HG03175 (cell line): Measurements from ENCODE around the gene ZNF331.

Experiments
- ATAC-seq: cut with Tn5 transposase; IDR thresholded peaks from one replicate; pipeline ENCODE4 v1.9.1; 2021; ENCODE audit warnings: mild to moderate bottlenecking, moderate library complexity; ENCODE audit not compliant: unreplicated experiment

ZNF331 gene

DNA sequence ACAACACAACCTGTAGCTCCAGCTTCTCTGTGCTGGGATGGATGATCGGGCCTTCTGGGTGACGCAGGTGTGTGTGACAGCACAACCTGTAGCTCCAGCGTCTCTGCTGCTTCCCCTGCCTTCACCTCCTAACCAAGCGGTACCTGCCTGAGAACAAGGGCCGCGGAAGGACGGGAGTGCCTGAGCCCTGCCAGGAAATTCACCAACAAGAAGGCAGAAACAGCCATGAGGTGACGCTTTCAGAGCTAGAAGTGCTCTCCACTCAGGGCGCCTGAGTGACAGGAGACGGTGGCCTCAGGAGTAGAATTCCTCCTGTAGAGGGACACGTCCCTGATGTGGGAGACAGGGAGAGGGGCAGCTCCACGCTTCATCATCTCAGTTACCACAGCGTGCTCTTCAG, 17.4 kb downstream of the ZNF331 start:
- no peak for ATAC-seq

DNA sequence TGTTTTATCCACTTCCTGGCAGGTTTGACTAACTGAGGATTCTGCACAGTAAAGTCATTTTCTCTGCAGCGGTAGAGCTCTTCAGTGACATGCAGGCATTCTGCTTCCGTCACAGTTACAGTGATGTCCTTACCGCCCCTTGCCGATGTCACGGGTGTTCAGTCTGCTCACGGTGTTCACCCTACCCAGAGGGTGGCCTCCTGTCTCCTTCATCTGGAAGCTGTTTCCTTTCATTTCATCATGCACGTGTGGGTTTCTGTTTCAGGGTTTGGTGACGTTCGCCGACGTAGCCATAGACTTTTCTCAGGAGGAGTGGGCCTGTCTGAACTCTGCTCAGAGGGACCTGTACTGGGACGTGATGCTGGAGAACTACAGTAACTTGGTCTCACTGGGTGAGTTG, 33.4 kb downstream of the ZNF331 start:
- ATAC-seq, result no peak

DNA sequence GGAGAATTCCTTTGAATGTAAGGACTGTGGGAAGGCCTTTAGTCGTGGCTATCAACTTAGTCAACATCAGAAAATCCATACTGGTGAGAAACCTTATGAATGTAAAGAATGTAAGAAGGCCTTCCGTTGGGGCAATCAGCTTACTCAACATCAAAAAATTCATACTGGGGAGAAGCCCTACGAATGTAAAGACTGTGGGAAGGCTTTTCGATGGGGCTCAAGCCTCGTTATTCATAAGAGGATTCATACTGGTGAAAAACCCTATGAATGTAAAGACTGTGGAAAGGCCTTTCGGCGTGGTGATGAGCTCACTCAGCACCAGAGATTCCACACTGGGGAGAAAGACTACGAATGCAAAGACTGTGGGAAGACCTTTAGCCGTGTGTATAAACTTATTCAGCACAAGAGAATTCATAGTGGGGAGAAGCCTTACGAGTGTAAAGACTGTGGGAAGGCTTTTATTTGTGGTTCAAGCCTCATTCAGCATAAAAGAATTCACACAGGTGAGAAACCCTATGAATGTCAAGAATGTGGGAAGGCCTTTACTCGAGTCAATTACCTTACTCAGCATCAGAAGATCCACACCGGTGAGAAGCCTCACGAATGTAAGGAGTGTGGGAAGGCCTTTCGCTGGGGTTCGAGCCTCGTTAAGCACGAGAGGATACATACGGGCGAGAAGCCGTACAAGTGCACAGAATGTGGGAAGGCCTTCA, 39.2 kb downstream of the ZNF331 start:
- ATAC-seq, result no peak

DNA sequence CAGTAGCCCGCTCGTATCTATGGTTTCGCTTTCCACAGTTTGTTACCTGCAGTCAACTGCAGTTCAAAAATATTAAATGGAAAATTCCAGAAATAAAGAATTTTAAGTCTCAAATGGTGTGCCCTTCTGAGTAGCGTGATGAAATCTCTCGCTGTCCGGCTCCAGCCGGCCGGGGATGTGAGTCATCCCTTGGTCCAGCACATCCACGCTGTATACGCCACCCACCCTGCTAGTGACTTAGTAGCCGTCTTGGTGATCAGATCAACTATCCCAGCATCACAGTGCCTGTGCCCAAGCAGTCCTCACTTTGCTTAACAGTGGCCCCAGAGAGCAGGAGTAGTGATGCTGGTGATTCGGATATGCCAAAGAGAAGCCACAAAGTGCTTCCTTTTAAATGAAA, 40.0 kb downstream of the ZNF331 start:
- no peak for ATAC-seq

DNA sequence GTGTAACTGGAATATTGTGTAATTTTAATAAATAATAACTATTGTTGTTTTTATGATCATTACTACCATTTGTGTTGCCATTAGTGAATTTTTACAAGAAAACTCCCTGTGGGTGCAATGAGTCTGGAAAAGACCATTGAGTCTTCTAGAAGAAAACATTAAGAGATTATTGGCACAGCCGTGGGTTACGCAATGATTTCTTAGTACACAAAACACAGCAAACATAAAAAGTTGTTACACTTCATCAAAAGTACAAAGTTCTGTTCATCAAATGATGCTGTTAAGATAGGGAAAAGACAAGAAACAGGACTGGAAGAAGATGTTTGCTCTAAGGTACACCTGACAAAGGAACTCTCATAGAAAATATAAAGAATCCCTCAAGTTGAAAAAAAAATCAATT, 41.6 kb downstream of the ZNF331 start:
- ATAC-seq, result no peak

DNA sequence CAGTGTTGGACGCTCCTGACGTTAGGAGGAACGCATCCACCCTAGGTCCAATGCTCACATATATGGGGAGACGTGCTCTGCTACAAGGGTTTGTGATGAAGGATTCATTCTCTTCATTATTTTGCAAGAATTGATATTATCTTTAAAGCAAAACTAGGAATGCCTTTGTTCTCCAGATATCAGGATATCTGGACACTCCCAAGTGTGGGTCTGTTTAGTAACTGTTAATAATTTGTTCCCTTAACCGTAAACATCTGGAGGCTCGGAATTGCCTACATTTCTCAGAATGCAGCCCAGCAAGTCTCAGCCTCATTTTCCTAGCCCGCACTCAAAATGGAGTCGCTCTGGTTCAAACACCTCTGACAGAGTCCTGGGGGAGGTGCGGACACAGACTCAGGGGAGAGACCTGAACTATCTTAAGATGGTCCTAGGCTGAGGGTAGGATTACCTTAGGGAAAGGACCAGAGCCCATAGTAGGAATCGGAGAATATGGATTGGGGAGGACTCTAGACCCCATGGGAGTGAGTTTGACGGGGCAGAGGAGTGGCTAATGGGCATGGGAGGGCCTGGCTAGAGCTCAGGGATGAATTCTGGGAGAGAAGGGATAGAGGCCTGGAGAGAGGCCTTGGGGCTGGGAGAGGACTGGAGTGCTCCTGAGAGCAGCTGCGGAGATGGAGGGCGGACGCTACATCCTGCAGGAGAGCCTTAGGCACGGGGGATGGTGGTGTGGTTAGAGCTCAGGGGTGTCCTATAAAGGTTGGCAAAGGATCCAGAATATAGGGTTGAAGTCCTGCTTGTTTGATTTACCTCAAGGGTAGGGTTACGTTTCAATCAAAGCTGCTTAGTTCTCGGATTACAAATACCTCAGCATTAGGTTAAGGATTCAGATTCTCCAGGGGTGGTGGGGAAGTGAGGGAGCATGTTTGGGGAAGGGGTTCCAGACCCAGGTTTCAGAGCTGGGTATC, 43.2 kb downstream of the ZNF331 start:
- no peak for ATAC-seq

DNA sequence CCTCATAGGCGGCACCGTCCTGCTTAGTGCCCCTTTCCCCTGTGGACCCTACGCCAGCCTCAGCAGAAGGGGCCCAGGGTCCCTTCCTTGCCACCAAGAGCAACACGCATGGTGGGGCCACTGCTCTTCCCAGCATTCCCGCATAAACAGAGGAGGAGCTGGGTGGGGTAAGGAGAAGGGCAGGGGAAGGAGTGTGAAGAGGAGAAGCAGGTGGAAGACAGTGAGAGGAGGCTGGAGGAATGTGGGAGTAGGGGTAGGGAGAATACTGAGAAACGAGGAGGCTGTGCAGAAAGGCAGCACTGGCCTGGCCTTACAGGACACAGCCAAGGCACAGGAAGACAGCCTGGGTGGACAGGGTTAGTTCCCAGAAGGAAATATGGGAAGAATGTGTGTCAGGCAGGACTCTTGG, 43.9 kb downstream of the ZNF331 start:
- no peak for ATAC-seq

DNA sequence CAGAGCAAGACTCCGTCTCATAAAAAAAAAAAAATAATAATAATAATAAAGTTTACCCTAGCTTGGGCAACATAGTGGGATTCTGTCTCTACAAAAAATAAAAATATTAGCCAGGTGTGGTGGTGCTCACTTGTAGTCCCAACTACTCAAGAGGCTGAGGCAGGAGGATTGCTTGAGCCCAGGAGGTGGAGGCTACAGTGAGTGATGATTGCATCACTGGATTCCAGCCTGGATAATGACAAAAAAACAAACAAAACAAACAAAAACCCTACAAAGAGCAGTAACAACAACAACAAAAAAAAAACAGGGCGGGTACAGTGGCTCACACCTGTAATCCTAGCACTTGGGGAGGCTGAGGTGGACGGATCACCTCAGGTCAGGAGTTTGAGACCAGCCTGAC, 45.2 kb downstream of the ZNF331 start:
- ATAC-seq, result no peak

DNA sequence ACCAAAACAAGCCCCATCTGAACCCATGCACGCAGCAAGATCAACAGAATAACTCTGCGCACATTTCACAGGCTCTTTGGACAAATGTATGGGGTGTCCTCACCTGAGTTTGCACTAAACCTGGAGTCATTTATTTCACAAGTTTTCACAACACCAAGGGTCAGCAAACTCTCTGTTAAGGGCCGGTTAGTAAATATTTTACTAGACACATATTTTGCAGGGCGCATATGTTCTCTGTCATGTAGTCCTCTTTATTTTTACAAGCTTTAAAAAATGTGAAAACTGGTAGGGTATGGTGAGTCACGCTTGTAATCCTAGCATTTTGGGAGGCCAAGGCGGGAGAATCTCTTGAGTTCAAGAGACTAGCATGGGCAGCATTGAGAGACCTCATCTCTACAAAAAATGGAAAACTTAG, 48.3 kb downstream of the ZNF331 start:
- no peak for ATAC-seq

DNA sequence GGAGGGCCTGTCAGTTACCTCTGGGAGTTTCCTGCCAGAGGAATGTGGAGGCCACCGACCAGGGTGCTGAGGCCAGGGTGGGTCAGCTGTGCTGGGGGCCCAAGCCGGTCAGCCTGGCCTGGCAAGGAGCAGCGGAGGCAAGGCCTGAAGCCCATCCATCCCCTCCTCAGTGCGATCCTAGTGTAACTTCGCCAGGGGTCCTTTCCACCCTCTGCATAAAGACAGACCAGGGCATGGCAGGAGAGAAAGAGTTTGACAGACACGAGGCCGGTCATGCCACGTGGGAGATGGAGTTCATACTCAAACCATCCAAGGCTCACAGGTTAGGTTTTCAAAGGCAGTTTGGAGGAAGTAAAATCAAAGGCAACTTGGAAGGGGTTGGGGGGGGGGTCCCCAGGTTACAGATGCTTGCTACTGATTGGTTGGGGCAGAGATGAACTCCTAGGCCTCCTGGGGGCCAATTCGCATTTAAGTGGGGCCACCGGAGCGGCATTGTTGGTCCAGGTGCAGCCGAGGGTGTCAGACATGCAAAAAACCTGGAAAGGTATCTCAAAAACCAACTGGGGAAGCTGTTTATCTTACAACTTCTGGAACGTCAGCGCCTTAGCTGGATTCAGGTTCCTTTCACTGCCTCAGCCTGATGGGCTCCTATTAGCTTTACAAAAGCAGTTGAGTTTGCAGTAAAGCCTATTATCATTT, 57.0 kb downstream of the ZNF331 start:
- ATAC-seq, result no peak

DNA sequence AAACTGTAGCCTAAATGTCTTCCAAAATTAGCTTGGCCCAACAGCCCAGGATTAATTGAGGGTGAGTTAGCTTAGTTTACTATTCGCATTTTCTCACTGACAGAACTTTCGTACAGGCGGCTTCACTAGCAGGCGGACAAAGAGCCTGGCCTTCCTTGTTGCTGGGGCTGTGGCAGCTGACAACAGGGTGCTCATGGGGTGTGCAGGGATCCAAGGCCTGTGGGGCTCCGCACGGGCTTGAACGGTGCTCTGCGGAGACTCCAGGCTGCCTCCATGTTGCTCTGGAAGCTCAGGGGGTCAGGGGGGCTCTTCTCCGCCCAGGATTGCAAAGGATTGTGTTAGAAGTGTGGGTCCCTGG, 57.5 kb downstream of the ZNF331 start:
- no peak for ATAC-seq

DNA sequence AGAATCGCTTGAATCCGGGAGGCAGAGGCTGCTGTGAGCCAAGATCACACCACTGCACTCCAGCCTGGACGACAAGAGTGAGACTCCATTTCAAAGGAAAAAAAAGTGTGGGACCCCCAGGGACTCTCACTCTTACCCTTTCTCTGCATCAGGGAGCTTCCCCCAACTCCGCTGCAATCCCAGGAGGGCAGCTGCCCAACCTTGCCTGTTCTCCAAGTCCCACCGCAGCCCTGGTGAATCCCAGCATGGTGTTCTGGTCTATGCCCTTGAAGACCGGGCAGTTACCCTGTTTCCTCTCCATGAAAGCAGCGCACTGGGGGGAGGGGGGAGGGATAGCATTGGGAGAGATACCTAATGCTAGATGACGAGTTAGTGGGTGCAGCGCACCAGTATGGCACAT, 58.1 kb downstream of the ZNF331 start:
- no peak for ATAC-seq

DNA sequence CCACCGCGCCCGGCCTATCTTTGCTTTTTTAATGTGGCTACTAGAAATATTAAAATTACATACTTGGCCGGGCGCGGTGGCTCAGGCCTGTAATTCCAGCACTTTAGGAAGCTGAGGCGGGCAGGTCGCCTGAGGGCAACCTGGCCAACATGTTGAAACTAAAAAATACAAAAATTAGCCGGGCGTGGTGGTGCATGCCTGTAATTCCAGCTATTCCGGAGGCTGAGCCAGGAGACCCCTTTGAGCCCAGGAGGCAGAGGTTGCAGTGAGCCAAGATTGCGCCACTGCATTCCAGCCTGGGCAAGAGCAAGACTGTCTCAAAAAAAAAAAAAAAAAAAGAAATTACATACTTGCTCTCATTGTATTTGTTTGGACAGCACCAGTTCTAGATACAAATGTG, 59.1 kb downstream of the ZNF331 start:
- no peak for ATAC-seq

DNA sequence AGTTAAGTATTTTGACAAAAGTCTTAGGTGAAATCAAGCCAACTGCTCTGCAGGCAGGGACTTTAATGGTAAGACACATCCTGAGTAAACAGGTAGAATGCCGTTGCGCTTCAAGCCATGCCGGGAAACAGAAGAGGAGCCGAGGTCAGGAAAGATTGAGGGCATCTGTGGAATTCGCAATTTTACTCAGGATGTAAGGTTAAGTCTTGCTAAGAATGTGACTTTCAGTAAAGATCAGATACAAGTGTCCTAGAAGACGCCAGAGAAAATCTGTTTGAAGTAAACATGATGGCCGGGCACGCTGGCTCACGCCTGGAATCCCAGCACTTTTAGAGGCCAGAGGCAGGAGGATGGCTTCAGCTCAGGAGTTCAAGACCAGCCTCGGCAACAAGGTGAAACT, 60.4 kb downstream of the ZNF331 start:
- ATAC-seq, result no peak

DNA sequence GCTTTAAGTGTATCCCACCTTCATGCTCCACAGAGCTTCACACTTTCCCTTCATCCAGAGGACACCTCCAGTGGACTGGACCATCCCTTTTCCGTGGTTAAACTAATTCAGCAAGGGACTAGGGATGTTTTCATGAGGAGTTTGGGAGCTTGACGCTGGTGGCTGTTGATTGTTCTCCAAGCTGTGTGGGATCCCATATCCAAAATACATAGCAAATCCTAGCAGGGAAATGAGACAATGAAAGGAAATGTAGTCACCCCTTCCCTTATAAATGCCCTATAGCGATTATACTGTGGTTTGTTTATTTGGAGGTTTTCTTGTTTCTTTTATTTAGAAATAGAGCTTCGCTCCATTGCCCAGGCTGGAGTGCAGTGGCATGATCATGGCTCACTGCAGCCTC, 62.3 kb downstream of the ZNF331 start:
- ATAC-seq, result no peak

DNA sequence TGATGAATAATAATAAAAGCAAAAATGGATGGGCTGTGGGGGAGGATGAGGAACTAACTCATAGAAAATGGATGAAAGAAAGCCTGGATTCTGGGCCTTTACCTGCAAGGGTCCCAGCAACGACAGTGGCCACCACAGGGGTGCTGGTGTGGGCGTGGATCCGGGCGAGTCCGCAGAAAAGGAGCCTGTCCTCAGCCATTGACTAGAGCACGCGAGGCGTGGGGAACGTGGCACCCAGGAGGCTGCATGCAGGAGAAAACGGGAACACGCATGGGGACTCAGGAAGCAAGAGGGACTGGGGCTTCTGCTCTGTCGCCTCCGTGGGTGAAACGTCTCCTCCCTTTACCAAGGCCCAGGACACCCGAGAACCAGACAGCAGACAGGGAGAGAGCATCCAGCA, 68.1 kb downstream of the ZNF331 start:
- ATAC-seq, result no peak

DNA sequence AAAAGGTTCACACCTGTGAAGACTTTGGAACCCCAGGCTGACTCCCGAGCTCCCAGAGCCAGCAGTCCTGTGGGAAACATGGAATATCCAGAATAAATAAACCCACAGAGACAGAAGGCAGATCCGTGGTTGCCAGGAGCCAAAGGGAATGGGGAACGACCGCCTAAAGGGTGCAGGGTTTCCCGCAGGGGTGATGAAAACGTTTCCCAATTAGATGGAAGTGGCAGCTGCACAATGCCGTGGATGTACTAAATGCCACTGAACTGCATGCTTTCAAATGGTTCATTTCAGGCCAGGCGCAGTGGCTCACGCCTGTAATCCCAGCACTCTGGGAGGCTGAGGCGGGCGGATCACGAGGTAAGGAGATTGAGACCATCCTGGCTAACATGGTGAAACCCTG, 70.4 kb downstream of the ZNF331 start:
- ATAC-seq, result no peak

DNA sequence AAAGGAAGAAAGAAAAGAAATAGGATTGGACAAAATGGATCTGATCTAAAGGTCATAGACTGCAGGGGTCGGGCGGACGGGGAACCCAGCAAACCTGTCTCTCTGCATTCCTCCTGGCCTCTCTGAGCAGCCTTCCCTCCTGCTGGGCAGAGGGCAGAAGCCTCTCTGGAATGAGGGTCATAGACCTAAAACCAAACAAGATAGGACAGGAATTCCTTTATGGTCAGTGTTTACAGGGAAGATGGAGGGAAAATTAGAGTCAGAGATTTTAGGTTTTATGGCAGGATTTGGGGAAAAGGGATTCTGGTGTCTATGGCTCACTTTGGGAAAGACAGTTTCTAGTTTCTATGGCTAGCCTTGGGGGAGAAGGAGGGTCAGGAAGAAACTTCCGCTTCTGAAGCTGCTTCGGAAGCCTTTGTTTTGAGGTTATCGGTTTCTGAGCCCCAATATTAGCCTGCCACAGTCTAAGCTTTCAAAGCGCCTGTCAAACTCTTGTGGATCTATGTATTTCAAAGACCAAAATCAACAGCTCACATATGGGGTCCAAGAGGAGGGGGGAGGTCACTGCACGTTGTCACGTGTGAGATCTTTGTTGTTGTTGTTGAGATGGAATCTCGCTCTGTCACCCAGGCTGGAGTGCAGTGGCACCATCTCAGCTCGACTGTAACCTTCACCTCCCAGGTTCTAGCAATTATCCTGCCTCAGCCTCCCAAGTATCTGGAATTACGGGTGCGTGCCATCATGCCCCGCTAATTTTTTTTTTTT, 75.0 kb downstream of the ZNF331 start:
- ATAC-seq, result no peak

DNA sequence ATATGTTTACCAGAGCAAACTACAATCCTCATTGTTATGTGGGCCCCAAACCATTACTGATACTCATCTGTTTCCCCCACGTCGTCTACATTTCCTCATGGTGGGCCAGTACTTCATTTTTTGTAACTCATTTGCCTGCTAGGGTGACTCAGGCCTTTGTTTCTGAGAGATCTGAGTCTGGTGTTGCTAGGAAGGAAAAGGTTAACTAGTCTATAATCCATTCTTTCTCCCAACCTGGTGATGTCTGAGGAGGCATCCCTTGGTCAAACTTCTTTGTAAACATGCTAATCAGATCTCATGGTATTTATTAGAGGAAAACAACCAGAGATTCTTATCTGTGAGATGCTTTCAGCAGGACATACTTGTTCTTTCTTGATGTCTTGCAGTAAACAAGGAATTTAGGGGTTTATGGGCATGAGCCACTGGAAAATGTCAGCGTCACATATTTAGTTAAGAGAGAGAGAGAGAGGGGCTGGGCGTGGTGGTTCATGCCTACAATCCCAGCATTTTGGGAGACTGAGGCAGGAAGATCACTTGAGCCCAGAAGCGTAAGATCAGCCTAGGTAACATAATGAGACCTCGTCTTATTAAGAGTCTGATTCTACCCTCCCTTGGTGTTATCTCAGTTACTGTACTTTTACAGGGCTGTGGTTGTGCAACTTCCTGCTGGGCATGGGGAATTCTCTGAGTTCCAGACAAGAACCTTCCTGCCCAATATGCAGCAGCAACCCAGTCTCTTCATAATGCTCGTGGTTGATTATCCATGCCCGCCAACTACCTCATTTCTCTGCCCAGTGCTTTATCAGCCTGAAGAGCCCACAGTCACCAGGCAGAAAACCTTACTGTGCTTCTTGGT, 84.2 kb downstream of the ZNF331 start:
- ATAC-seq, result no peak
